NB4 (cell line): ENCODE results near the gene OSBP2.

Experiments used
- DNase-seq: peaks from one replicate; pipeline ENCODE4 v3.0.0; 2010; ENCODE audit warnings: low read depth
- H3K4me3 ChIP-seq: one replicate; pipeline ENCODE4 v1.5.1; 2011; ENCODE audit warnings: mild to moderate bottlenecking, low read depth, low read length, moderate library complexity
- MAX ChIP-seq: IDR thresholded peaks from 2 replicates; pipeline ENCODE4 v1.6.1; 2011; ENCODE audit warnings: low read depth, low read length
- MYC ChIP-seq: IDR thresholded peaks from 2 replicates; pipeline ENCODE4 v1.6.1; 2011; ENCODE audit warnings: low read depth, low read length
- POLR2A ChIP-seq: IDR thresholded peaks from 2 replicates; pipeline ENCODE4 v1.6.1; 2011; ENCODE audit warnings: mild to moderate bottlenecking; ENCODE audit not compliant: insufficient read length; ENCODE audit errors: extremely low read depth
- TF ChIP-seq, protein P1 (sequence below): IDR thresholded peaks from one replicate; pipeline ENCODE4 v1.5.1; 2012; ENCODE audit warnings: low read depth, low read length

Gene OSBP2

GRCh38 chr22:30930228-30930627 lies 235.6 kb downstream of the OSBP2 start:
- H3K4me3 ChIP-seq: no peak overlapping the region
- no peak for DNase-seq
- TF ChIP-seq, protein P1, sequence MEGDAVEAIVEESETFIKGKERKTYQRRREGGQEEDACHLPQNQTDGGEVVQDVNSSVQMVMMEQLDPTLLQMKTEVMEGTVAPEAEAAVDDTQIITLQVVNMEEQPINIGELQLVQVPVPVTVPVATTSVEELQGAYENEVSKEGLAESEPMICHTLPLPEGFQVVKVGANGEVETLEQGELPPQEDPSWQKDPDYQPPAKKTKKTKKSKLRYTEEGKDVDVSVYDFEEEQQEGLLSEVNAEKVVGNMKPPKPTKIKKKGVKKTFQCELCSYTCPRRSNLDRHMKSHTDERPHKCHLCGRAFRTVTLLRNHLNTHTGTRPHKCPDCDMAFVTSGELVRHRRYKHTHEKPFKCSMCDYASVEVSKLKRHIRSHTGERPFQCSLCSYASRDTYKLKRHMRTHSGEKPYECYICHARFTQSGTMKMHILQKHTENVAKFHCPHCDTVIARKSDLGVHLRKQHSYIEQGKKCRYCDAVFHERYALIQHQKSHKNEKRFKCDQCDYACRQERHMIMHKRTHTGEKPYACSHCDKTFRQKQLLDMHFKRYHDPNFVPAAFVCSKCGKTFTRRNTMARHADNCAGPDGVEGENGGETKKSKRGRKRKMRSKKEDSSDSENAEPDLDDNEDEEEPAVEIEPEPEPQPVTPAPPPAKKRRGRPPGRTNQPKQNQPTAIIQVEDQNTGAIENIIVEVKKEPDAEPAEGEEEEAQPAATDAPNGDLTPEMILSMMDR: no peak
- TF ChIP-seq MYC (no peak), POLR2A (no peak), MAX (no peak)

GRCh38 chr22:30931541-30932300 lies 237.0 kb downstream of the OSBP2 start:
- TF ChIP-seq MAX (no peak), POLR2A (no peak), MYC (no peak)
- TF ChIP-seq, protein P1: no peak

GRCh38 chr22:30932661-30933060 lies 238.0 kb downstream of the OSBP2 start:
- no peak for TF ChIP-seq MAX
- no peak for TF ChIP-seq POLR2A
- TF ChIP-seq MYC: no peak
- TF ChIP-seq, protein P1: no peak

More at GRCh38 chr22:30931541-30932300, 237.0 kb downstream of the OSBP2 start:
- H3K4me3 ChIP-seq: no peak overlapping the region
- no peak for DNase-seq

DNA sequence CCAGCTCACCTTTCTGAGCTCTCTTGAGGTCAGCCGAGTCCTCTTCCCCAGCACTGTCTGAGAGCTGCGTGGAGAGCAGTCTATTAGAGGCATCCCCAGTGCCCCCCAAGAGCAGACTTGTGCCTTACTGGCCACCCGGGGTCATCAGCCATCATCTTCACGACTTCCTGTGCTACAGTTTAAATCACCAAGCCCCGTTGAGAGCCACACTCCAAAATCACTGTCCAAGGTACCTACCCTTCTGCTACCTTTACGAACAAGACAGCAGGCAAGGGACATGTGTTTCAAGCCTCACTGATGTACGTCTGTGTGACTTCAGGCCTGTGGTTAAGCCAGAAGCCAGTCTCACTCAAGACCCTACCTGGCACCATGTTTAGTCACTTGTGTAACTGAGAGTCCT lies 238.8 kb downstream of the OSBP2 start:
- TF ChIP-seq POLR2A: no peak
- no peak for TF ChIP-seq MAX
- TF ChIP-seq MYC: no peak
- TF ChIP-seq, protein P1: no peak
- H3K4me3 ChIP-seq: no peak overlapping the region
- no peak for DNase-seq

More at GRCh38 chr22:30932661-30933060, 238.0 kb downstream of the OSBP2 start:
- no peak for DNase-seq
- H3K4me3 ChIP-seq: no peak overlapping the region

GRCh38 chr22:30934053-30934452 lies 239.4 kb downstream of the OSBP2 start:
- DNase-seq: no peak
- TF ChIP-seq, protein P1: no peak
- no peak for TF ChIP-seq POLR2A
- TF ChIP-seq MAX: no peak
- no peak for TF ChIP-seq MYC
- H3K4me3 ChIP-seq: no peak overlapping the region
